Heart right ventricle (tissue), 16 donors: ENCODE measurements around the gene PACS1. TPM values are rescaled to one million over a fixed set of nuclear protein-coding genes. Genes with fewer than 3 reads are reported as not detected.

ENCODE experiments used
- ATAC-seq, 8 donors: fragments of 200-7000 bp; cut with Tn5 transposase; one replicate each; pipeline ENCODE4 v1.9.1; 2020; ENCODE audit warnings: mild to moderate bottlenecking in 8 of 8, moderate library complexity in 8 of 8, moderate number of reproducible peaks in 1 of 8
- DNase-seq, 2 donors: peaks; one replicate each; pipeline ENCODE4 v3.0.0-alpha.2; 2020
- H3K27ac ChIP-seq, 10 donors: fragments of 200-600 bp; sonication (generic) in 2 of 10; one replicate each; pipeline versions ENCODE4 v1.5.0 to v1.8.0; 2020 to 2022; ENCODE audit warnings: mild to moderate bottlenecking in 3 of 10
- H3K27me3 ChIP-seq, 7 donors: fragments of 200-600 bp; one replicate each; pipeline ENCODE4 v1.8.0; 2021 to 2022; ENCODE audit warnings: mild to moderate bottlenecking in 2 of 7
- H3K36me3 ChIP-seq, 9 donors: fragments of 200-600 bp; sonication (generic) in 1 of 9; one replicate each; pipeline versions ENCODE4 v1.5.0 to v1.8.0; 2020 to 2022; ENCODE audit warnings: mild to moderate bottlenecking in 2 of 9
- H3K4me1 ChIP-seq, 9 donors: fragments of 200-600 bp; sonication (generic) in 1 of 9; one replicate each; pipeline versions ENCODE4 v1.5.0 to v1.8.0; 2020 to 2022; ENCODE audit warnings: mild to moderate bottlenecking in 4 of 9
- H3K4me3 ChIP-seq, 10 donors: fragments of 200-600 bp; sonication (generic) in 2 of 10; one replicate each; pipeline versions ENCODE4 v1.5.0 to v1.8.0; 2020 to 2022; ENCODE audit warnings: mild to moderate bottlenecking in 7 of 10, moderate library complexity in 2 of 10
- H3K9me3 ChIP-seq, 11 donors: fragments of 200-600 bp in 10 of 11; sonication (generic) in 2 of 11; one replicate each; pipeline versions ENCODE4 v1.5.0 to v1.8.0; 2013 to 2022; ENCODE audit warnings: mild to moderate bottlenecking in 2 of 11, control low read depth in 1 of 11, moderate library complexity in 1 of 11
- CTCF ChIP-seq, 9 donors: fragments of 200-600 bp; sonication (generic) in 2 of 9; IDR thresholded peaks; one replicate each; pipeline versions ENCODE4 v1.5.0 to v1.8.0; 2021 to 2022; ENCODE audit warnings: antibody characterized with exemption in 9 of 9, mild to moderate bottlenecking in 5 of 9, moderate library complexity in 1 of 9
- WGBS, 2 donors: extraction: QIAGEN DNeasy Blood & Tissue Kit; methylation state at CpG; one replicate each; pipeline ENCODE4 v1.1.7; 2013; ENCODE audit warnings: inconsistent platforms in 1 of 2; 5-methylcytosine and 5-hydroxymethylcytosine counted together
- intact Hi-C, 10 donors: fragments of 100-400 bp; cut with DNase I; formaldehyde crosslinking; loops; one replicate each; pipeline versions ENCODE4 v1.11.1 to v1.14.2; 2022
- polyA plus RNA-seq, 2 donors: library from polyadenylated mRNA; stranded (reverse); fragments of 200-250 nt; gene quantifications; one replicate each; pipeline ENCODE4 v1.2.3, GENCODE V29; 2013
- total RNA-seq, 10 donors: library from RNA; stranded (reverse); fragmentation: NEBNext Ultra II Directional in 3 of 10; extraction: Animal tissue kit (Norgen Biotek cat#: 25700) in 3 of 10; gene quantifications; one replicate each; pipeline versions ENCODE4 v1.2.1 to v1.2.4, GENCODE V29; 2021 to 2023
- donor health status: Arrhythmogenic right ventricular cardiomyopathy.
- donor health status: ischemic (EF 13 %, LVEDD 7.1; RV severe dilation, severe dysfunction).
- donor health status: healthy with polysubstance abuse.
- donor health status: DM: no; HTN: yes; CAD: no.
- donor health status: DM: no; HTN: no; CAD: no.
- donor health status: ischemic (EF 25% LVEDD 6.9; RV normal size, moderate dysfunction).
- donor health status: ischemic (EF 25% LVEDD 5.7; RV mildly dilated, moderate dysfunction).
- donor health status: healthy.
- donor health status: DM: yes; HTN: yes; CAD: no.
- donor health status: Ischemic cardiomyopathy.
- donor health status: ischemic (EF 35%, LVEDD 5.7; RV mildly dilated, moderate dysfunction).
- donor health status: nonischemic (EF 11% LVEDD 7.7; RV severe dilation, severe dysfunction).
- donor health status: DM: yes; HTN: yes; CAD: no.
- donor health status: PGD.
- donor health status: ischemic (EF 29% LVEDD 5.4; RV normal size, mild dysfunction).
- donor health status: nonischemic (EF 23%, LVEDD 6.1; RV moderate dilation, normal function).

PACS1 gene
- total and polyA plus RNA-seq, 12 donors: 24.1 to 121 (median 69.7) TPM

DNA sequence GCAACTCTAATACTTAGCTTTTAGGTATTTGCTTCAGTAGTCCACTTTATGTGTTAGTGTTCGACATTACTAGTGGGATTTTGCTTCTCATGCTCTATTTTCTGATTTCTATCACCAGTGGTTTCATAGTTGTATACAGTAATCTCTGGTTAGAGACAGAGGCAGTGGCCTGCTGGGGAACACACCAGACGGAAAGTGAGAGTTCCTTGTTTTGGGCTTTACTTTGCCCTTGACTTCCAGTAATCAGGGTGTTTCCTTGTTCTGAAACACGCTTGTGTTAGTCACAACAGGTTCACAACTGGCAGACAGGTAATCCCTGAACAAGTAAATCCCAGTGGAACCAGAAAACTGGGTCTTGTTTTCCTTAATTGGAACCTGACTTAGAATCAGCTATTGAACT lies 56.0 kb downstream of the PACS1 start:
- Histone ChIP-seq H3K4me3 (no peak overlapping the region), H3K27me3 (no peaks in the 10 kb centered on the region), H3K4me1 (peaks cover 3 to 42% (median 30%) of the 10 kb centered on the region in 9 donors), H3K9me3 (peaks cover 0 to 10% (median 0%) of the 10 kb centered on the region in 11 donors), H3K27ac (peak overlapping the region in 9 of 10 donors; percentile 12 to 86 (median 72)), H3K36me3 (no peaks in the 10 kb centered on the region)
- peak in 2 of 8 donors; percentile 31 to 33 for ATAC-seq
- intact Hi-C loops: loop anchor here in 2 of 10 donors (10.0 kb wide), 1 partner anchor 51 kb away; the partner anchor contains the start of gene PACS1 (in 2 of the 2)
- DNase-seq: no peak
- no peak for TF ChIP-seq CTCF (IDR thresholded peaks at IDR 0.05)
- WGBS, 2 donors: 71 to 77% methylated on average over 3 of the region's 3 CpGs

- peak; percentile 37 to 67 for DNase-seq
- TF ChIP-seq CTCF (IDR thresholded peaks at IDR 0.05): peak in 3 of 9 donors; percentile 25 to 37 (median 26)
- Histone ChIP-seq H3K4me3 (peak overlapping the region in 1 of 10 donors; percentile 13), H3K4me1 (peaks cover 3 to 42% (median 30%) of the 10 kb centered on the region in 9 donors), H3K27ac (peak overlapping the region; percentile 25 to 86 (median 72)), H3K27me3 (no peaks in the 10 kb centered on the region), H3K9me3 (peaks cover 0 to 4% (median 0%) of the 10 kb centered on the region in 11 donors), H3K36me3 (no peaks in the 10 kb centered on the region)
- peak; percentile 90 to 94 (median 93) for ATAC-seq
- intact Hi-C loops: loop anchor here in 2 of 10 donors (10.0 kb wide), 1 partner anchor 52 kb away; the partner anchor contains the start of gene PACS1 (in 2 of the 2)
- 22 to 28% methylated on average over 14 of the region's 14 CpGs for WGBS, 2 donors
Measured at GRCh38 chr11:66126808-66127555, 56.9 kb downstream of the PACS1 start.

DNA sequence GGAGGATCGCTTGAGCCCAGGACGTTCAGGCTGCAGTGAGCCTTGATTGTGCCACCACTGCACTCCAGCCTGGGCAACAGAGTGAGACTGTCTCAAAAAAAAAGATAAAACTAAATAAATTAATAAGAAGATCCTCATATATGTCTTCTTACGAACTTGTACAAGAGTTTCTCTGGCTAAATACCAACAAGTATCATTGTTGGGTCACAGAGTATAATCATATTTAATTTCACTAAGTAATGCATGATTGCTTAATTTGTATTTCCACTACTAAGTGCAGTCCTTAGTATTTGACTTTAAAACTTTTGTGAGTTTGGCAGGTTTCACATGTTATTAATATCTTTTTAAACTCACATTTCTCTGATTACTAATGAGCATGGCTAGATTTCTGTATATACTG lies 60.9 kb downstream of the PACS1 start:
- 82 to 86% methylated on average over 3 of the region's 3 CpGs for WGBS, 2 donors
- no peak for TF ChIP-seq CTCF (IDR thresholded peaks at IDR 0.05)
- ATAC-seq (no peak), DNase-seq (no peak)
- H3K9me3 ChIP-seq: no peaks in the 10 kb centered on the region
- no peak overlapping the region for H3K27ac ChIP-seq
- H3K27me3 ChIP-seq: no peaks in the 10 kb centered on the region
- peaks cover 3 to 41% (median 20%) of the 10 kb centered on the region in 9 donors for H3K4me1 ChIP-seq
- H3K4me3 ChIP-seq: no peak overlapping the region
- no peaks in the 10 kb centered on the region for H3K36me3 ChIP-seq
- intact Hi-C loops: loop anchor here in 5 of 10 donors (5.0 to 10.0 kb wide), 2 partner anchors 56 to 64 kb away; partner anchors contain the start of gene PACS1 (in 1 of the 5)

DNA sequence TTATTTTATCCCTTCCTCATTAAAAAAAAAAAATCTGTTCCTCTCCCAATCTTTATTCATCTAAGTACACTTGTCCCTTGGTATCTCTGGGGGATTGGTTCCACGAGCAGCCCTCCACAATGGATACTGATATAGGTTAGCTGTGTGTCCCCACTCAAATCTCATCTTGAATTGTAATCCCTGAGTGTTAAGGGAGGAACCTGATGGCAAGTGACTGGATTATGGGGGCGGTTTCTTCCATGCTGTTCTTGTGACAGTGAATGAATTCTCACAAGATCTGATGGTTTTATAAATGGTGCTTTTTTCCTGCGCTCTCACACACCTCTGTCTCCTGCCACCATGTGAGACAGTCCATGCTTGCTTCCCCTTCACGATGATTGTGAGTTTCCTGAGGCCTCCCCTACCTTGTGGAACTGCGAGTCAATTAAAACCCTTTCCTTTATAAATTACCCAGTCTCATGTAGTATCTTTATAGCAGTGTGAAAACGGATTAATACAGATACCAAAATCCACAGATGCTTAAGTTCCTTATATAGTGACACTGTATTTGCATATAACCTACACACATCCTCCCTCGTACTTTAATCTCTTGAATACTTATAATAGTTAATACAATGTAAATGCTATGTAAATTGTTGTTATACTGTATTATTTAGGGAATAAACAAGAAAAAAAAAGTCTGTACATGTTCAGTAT lies 62.0 kb downstream of the PACS1 start:
- H3K27ac ChIP-seq: no peak overlapping the region
- no peaks in the 10 kb centered on the region for H3K9me3 ChIP-seq
- TF ChIP-seq CTCF (IDR thresholded peaks at IDR 0.05): no peak
- WGBS, 2 donors: 81 to 86% methylated on average over 7 of the region's 7 CpGs
- no peaks in the 10 kb centered on the region for H3K27me3 ChIP-seq
- no peak overlapping the region for H3K4me3 ChIP-seq
- peaks cover 0 to 30% (median 12%) of the 10 kb centered on the region in 9 donors for H3K4me1 ChIP-seq
- DNase-seq (no peak), ATAC-seq (no peak)
- no peaks in the 10 kb centered on the region for H3K36me3 ChIP-seq
- intact Hi-C loops: loop anchor here in 5 of 10 donors (5.0 to 10.0 kb wide), 2 partner anchors 57 to 65 kb away; partner anchors contain the start of gene PACS1 (in 1 of the 5)
